ENCODE measurements around the gene IRS2.

- TF ChIP-seq TAF1 (IDR thresholded peaks at IDR 0.05; ENCODE audit: borderline replicate concordance, insufficient read depth, low read length) (no peak), FOXP2 (optimal IDR thresholded peaks at IDR 0.05; ENCODE audit: borderline replicate concordance, extremely low read depth, extremely low read length, insufficient read depth) (no peak), POLR2AphosphoS5 (IDR thresholded peaks at IDR 0.05; ENCODE audit: low read depth, low read length) (no peak)
Measured at GRCh38 chr13:109733550-109733949, 52.8 kb downstream of the IRS2 start.
